Neural cell (in vitro differentiated cells): ENCODE results near the gene EAPP. TPM values are rescaled to one million over a fixed set of nuclear protein-coding genes. Genes with fewer than 3 reads are reported as not detected.

Experiments
- H2AFZ ChIP-seq: fragments of 200-600, 300-800 bp; sonication (generic), shearing (Covaris generic); 2 replicates; pipeline ENCODE4 v1.6.0; 2014; ENCODE audit warnings: low read depth, mild to moderate bottlenecking, antibody characterized with exemption, low read length, moderate library complexity
- H3F3A ChIP-seq: fragments of 200-600 bp; shearing (Covaris generic); 2 replicates; pipeline ENCODE4 v1.6.1; 2016; ENCODE audit warnings: mild to moderate bottlenecking, moderate library complexity, mixed read lengths, antibody characterized with exemption, low read length; ENCODE audit not compliant: insufficient read depth, poor library complexity, severe bottlenecking
- H3K27ac ChIP-seq: fragments of 200-600, 300-800 bp; sonication (generic), shearing (Covaris generic); 2 replicates; pipeline ENCODE4 v1.5.1; 2014; ENCODE audit warnings: mild to moderate bottlenecking, low read length, moderate library complexity
- H3K27me3 ChIP-seq: fragments of 300-800, 200-600 bp; sonication (generic), shearing (Covaris generic); 2 replicates; pipeline ENCODE4 v1.6.0; 2014; ENCODE audit warnings: mild to moderate bottlenecking, low read depth, low read length, moderate library complexity; ENCODE audit not compliant: insufficient read depth
- H3K36me3 ChIP-seq: fragments of 300-800, 200-600 bp; sonication (generic), shearing (Covaris generic); 2 replicates; pipeline ENCODE4 v1.5.1; 2014; ENCODE audit warnings: mild to moderate bottlenecking, antibody characterized with exemption, low read length, moderate library complexity; ENCODE audit not compliant: insufficient read depth
- H3K4me2 ChIP-seq: fragments of 300-800, 200-600 bp; sonication (generic), shearing (Covaris generic); 2 replicates; pipeline ENCODE4 v1.6.0; 2014; ENCODE audit warnings: mild to moderate bottlenecking, low read length
- H3K4me3 ChIP-seq: fragments of 300-800, 200-600 bp; sonication (generic), shearing (Covaris generic); 2 replicates; pipeline ENCODE4 v1.5.1; 2014; ENCODE audit warnings: mild to moderate bottlenecking, low read length, moderate library complexity
- H3K79me2 ChIP-seq: fragments of 200-600 bp; shearing (Covaris generic); replicated peaks from 2 replicates; pipeline ENCODE4 v1.6.0; 2014; ENCODE audit warnings: mild to moderate bottlenecking, low read length, moderate library complexity; ENCODE audit not compliant: insufficient read depth
- H3K9ac ChIP-seq: fragments of 300-800, 200-600 bp; sonication (generic), shearing (Covaris generic); 2 replicates; pipeline ENCODE4 v1.6.1; 2016; ENCODE audit warnings: mild to moderate bottlenecking, low read length, mixed read lengths
- H3K9me2 ChIP-seq: fragments of 200-600 bp; shearing (Covaris generic); 2 replicates; pipeline ENCODE4 v1.6.1; 2016; ENCODE audit warnings: mild to moderate bottlenecking, low read length, mixed read lengths; ENCODE audit not compliant: insufficient read depth
- H3K9me3 ChIP-seq: fragments of 200-600, 300-800 bp; sonication (generic), shearing (Covaris generic); 2 replicates; pipeline ENCODE4 v1.6.1; 2016; ENCODE audit warnings: mild to moderate bottlenecking, mixed run types, low read length, moderate library complexity, mixed read lengths
- H4K20me1 ChIP-seq: fragments of 200-600 bp; shearing (Covaris generic); 2 replicates; pipeline ENCODE4 v1.6.1; 2016; ENCODE audit warnings: mild to moderate bottlenecking, mixed run types; ENCODE audit not compliant: insufficient read depth
- CTCF ChIP-seq: fragments of 450-650 bp; IDR thresholded peaks from 2 replicates; pipeline ENCODE4 v1.5.1; 2014; ENCODE audit warnings: antibody characterized with exemption, mild to moderate bottlenecking, moderate library complexity; ENCODE audit not compliant: poor library complexity, severe bottlenecking
- EP300 ChIP-seq: fragments of 450-650 bp; conservative IDR thresholded peaks from 2 replicates; pipeline ENCODE4 v1.6.1; 2014; ENCODE audit warnings: antibody characterized with exemption, mild to moderate bottlenecking, moderate library complexity; ENCODE audit not compliant: poor library complexity, severe bottlenecking
- EZH2 ChIP-seq: fragments of 200-600, 300-800 bp; shearing (Covaris generic), sonication (generic); IDR thresholded peaks from 2 replicates; pipeline ENCODE4 v1.6.1; 2014; ENCODE audit warnings: antibody characterized with exemption, low read length, borderline replicate concordance, mild to moderate bottlenecking; ENCODE audit not compliant: insufficient read depth, poor library complexity, severe bottlenecking
- MXI1 ChIP-seq: fragments of 450-650 bp; conservative IDR thresholded peaks from 2 replicates; pipeline ENCODE4 v1.6.1; 2014; ENCODE audit warnings: antibody characterized with exemption, mild to moderate bottlenecking; ENCODE audit not compliant: poor library complexity, severe bottlenecking
- POLR2AphosphoS5 ChIP-seq: IDR thresholded peaks from 2 replicates; pipeline ENCODE4 v1.6.1; 2012
- RAD21 ChIP-seq: fragments of 450-650 bp; conservative IDR thresholded peaks from 2 replicates; pipeline ENCODE4 v1.6.1; 2014; ENCODE audit warnings: antibody characterized with exemption, mild to moderate bottlenecking, moderate library complexity
- REST ChIP-seq: IDR thresholded peaks from 2 replicates; pipeline ENCODE4 v1.6.1; 2012; ENCODE audit warnings: borderline replicate concordance
- SMC3 ChIP-seq: fragments of 450-650 bp; conservative IDR thresholded peaks from 2 replicates; pipeline ENCODE4 v1.6.1; 2014; ENCODE audit warnings: antibody characterized with exemption, mild to moderate bottlenecking, moderate library complexity; ENCODE audit not compliant: poor library complexity
- TAF1 ChIP-seq: IDR thresholded peaks from 2 replicates; pipeline ENCODE4 v1.6.1; 2012; ENCODE audit warnings: low read depth
- polyA plus RNA-seq: library from polyadenylated mRNA; depleted of rRNA; stranded (reverse); fragments of >200 nt; gene quantifications from 2 replicates; pipeline ENCODE4 v1.2.3, GENCODE V29; 2014

EAPP gene
- polyA plus RNA-seq, 1 donor from 2014 or later, result 112 TPM

GRCh38 chr14:34580381-34580780 is 40.9 kb upstream of the EAPP start:
- H3K4me3 ChIP-seq, result no peak overlapping the region
- no peaks in the 10 kb centered on the region for H3K9me3 ChIP-seq
- H3K36me3 ChIP-seq, result no peaks in the 10 kb centered on the region
- no peaks in the 10 kb centered on the region for H4K20me1 ChIP-seq
- no peaks in the 10 kb centered on the region for H3K27me3 ChIP-seq
- no peak overlapping the region for H3K4me2 ChIP-seq
- H2AFZ ChIP-seq, result no peak overlapping the region
- H3F3A ChIP-seq, result no peaks in the 10 kb centered on the region
- no peak for TF ChIP-seq CTCF
- TF ChIP-seq SMC3, result no peak
- H3K79me2 ChIP-seq, result no peaks in the 10 kb centered on the region
- H3K27ac ChIP-seq, result no peak overlapping the region
- no peak overlapping the region for H3K9ac ChIP-seq
- H3K9me2 ChIP-seq, result no peaks in the 10 kb centered on the region

GRCh38 chr14:34571771-34572170 is 32.3 kb upstream of the EAPP start:
- Histone ChIP-seq H3K27ac (no peak overlapping the region), H4K20me1 (no peaks in the 10 kb centered on the region), H3K27me3 (no peaks in the 10 kb centered on the region), H3K9me3 (no peaks in the 10 kb centered on the region), H2AFZ (no peak overlapping the region), H3K9me2 (no peaks in the 10 kb centered on the region), H3K9ac (no peak overlapping the region), H3F3A (no peaks in the 10 kb centered on the region), H3K36me3 (peaks cover 2% of the 10 kb centered on the region), H3K79me2 (no peaks in the 10 kb centered on the region), H3K4me2 (no peak overlapping the region), H3K4me3 (no peak overlapping the region)
- no peak for TF ChIP-seq CTCF

- Histone ChIP-seq H3K4me3 (no peak overlapping the region), H3K27me3 (no peaks in the 10 kb centered on the region), H3F3A (no peaks in the 10 kb centered on the region), H3K79me2 (no peaks in the 10 kb centered on the region), H2AFZ (no peak overlapping the region), H3K9me2 (no peaks in the 10 kb centered on the region), H3K36me3 (peaks cover 8% of the 10 kb centered on the region), H3K9me3 (no peaks in the 10 kb centered on the region), H3K4me2 (no peak overlapping the region), H3K27ac (no peak overlapping the region), H4K20me1 (no peaks in the 10 kb centered on the region), H3K9ac (no peak overlapping the region)
- no peak for TF ChIP-seq TAF1
- no peak for TF ChIP-seq RAD21
- no peak for TF ChIP-seq REST
- no peak for TF ChIP-seq SMC3
- no peak for TF ChIP-seq CTCF
- no peak for TF ChIP-seq EP300
- no peak for TF ChIP-seq EZH2
- TF ChIP-seq POLR2AphosphoS5, result no peak
- no peak for TF ChIP-seq MXI1
Measured at GRCh38 chr14:34569750-34570149, 30.2 kb upstream of the EAPP start.
